ENCODE results near the gene OR6Y1. TPM values are rescaled to one million over a fixed set of nuclear protein-coding genes. Genes with fewer than 3 reads are reported as not detected.

Gene OR6Y1
- total RNA-seq, 2 donors from 2014 or later = not detected

GRCh38 chr1:158547533-158547932 is 6.7 kb downstream of the OR6Y1 start:
- Mint-ChIP-seq H3K27ac (no peak overlapping the region), H3K4me1 (no peaks in the 10 kb centered on the region), H3K27me3 (ENCODE audit: insufficient read depth) (no peaks in the 10 kb centered on the region), H3K4me3 (no peak overlapping the region), H3K36me3 (ENCODE audit: low read depth) (no peaks in the 10 kb centered on the region), H3K9me3 (no peaks in the 10 kb centered on the region)
- no peak overlapping the region for H3K4me3 ChIP-seq (ENCODE audit: low read length)
- no peaks in the 10 kb centered on the region for H3K4me1 ChIP-seq (ENCODE audit: control insufficient read depth, insufficient read depth, low read length)
- 90 to 100% methylated on average over 2 of the region's 2 CpGs for WGBS, 2 experiments (ENCODE audit: insufficient coverage in 1 of 2, insufficient read length in 1 of 2)
- H3K27ac ChIP-seq (ENCODE audit: low read depth, low read length) = no peak overlapping the region
- no peaks in the 10 kb centered on the region for H3K36me3 ChIP-seq (ENCODE audit: control insufficient read depth, insufficient read depth, low read length)
- no peaks in the 10 kb centered on the region for H3K27me3 ChIP-seq (ENCODE audit: control insufficient read depth, insufficient read depth, low read length, poor library complexity, severe bottlenecking)
- no peaks in the 10 kb centered on the region for H3K9me3 ChIP-seq (ENCODE audit: control insufficient read depth, low read length)
- no peak for DNase-seq
- no peak for TF ChIP-seq CTCF (conservative IDR thresholded peaks at IDR 0.05)
- no peak overlapping the region for H3K9ac ChIP-seq (ENCODE audit: extremely low read depth, low read length, poor library complexity, severe bottlenecking)

DNA sequence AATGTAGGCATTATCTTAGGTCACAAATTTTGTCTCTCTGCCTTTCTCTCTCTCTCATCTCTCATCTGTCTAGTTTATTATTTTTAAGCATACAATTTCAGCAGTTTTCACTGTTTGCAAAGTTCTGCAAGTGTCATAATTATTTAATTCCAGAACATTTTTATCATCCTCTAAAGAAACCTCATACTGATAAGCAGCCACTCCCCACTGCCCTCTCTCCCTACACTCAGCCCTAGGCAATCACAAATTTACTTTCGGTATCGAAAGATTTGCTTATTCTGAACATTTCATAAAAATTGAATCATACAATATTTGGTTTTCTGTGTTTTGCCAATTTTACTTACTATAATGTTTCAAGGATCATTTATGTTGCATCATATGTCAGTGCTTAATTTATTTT is 16.6 kb downstream of the OR6Y1 start:
- H3K27me3 Mint-ChIP-seq (ENCODE audit: insufficient read depth) = peaks cover 3% of the 10 kb centered on the region
- H3K4me3 Mint-ChIP-seq = no peak overlapping the region
- H3K36me3 ChIP-seq (ENCODE audit: control insufficient read depth, insufficient read depth, low read length) = no peaks in the 10 kb centered on the region
- H3K27ac ChIP-seq (ENCODE audit: low read depth, low read length) = no peak overlapping the region
- H3K4me3 ChIP-seq (ENCODE audit: low read length) = no peak overlapping the region
- H3K9me3 ChIP-seq (ENCODE audit: control insufficient read depth, low read length) = no peaks in the 10 kb centered on the region
- H3K27me3 ChIP-seq (ENCODE audit: control insufficient read depth, insufficient read depth, low read length, poor library complexity, severe bottlenecking) = no peaks in the 10 kb centered on the region
- H3K4me1 ChIP-seq (ENCODE audit: control insufficient read depth, insufficient read depth, low read length) = no peaks in the 10 kb centered on the region
- TF ChIP-seq CTCF (conservative IDR thresholded peaks at IDR 0.05) = no peak
- DNase-seq = no peak
- H3K9ac ChIP-seq (ENCODE audit: extremely low read depth, low read length, poor library complexity, severe bottlenecking) = no peak overlapping the region
- no peaks in the 10 kb centered on the region for H3K9me3 Mint-ChIP-seq
- WGBS, 2 experiments (ENCODE audit: insufficient coverage in 1 of 2, insufficient read length in 1 of 2) = 71% methylated on average over 2 of the region's 2 CpGs; no CpG with 5 or more reads in 1 of the 2 experiments
- no peaks in the 10 kb centered on the region for H3K36me3 Mint-ChIP-seq (ENCODE audit: low read depth)
- H3K4me1 Mint-ChIP-seq = peaks cover 4% of the 10 kb centered on the region
- H3K27ac Mint-ChIP-seq = no peak overlapping the region

DNA sequence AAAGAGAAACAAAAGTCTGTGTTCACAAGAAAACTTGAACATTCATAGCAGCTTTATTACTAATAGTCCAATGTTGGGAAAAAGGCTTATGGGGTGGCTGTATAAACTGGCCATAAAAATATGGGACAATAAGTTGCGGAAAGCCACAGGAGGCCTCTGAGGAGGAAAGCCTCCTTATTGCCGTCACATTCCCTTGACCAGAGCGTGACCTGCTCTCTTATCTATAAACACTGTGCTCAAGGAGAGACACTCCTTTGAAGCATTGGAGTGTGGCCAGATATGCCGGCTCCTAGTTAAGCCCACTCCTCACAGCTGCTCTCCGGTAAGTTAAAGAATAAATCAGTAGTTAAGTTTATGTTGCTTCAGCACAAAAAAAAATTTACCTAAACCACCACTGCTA is 19.7 kb downstream of the OR6Y1 start:
- Histone ChIP-seq H3K36me3 (ENCODE audit: control insufficient read depth, insufficient read depth, low read length) (no peaks in the 10 kb centered on the region), H3K27ac (ENCODE audit: low read depth, low read length) (no peak overlapping the region), H3K27me3 (ENCODE audit: control insufficient read depth, insufficient read depth, low read length, poor library complexity, severe bottlenecking) (no peaks in the 10 kb centered on the region), H3K4me3 (ENCODE audit: low read length) (no peak overlapping the region), H3K9me3 (ENCODE audit: control insufficient read depth, low read length) (no peaks in the 10 kb centered on the region), H3K4me1 (ENCODE audit: control insufficient read depth, insufficient read depth, low read length) (no peaks in the 10 kb centered on the region), H3K9ac (ENCODE audit: extremely low read depth, low read length, poor library complexity, severe bottlenecking) (no peak overlapping the region)
- TF ChIP-seq CTCF (conservative IDR thresholded peaks at IDR 0.05) = no peak
- no peak overlapping the region for H3K4me3 Mint-ChIP-seq
- H3K9me3 Mint-ChIP-seq = no peaks in the 10 kb centered on the region
- 64 to 100% methylated on average over 1 to 4 of the region's 5 CpGs for WGBS, 2 experiments (ENCODE audit: insufficient coverage in 1 of 2, insufficient read length in 1 of 2)
- no peak overlapping the region for H3K27ac Mint-ChIP-seq
- H3K27me3 Mint-ChIP-seq (ENCODE audit: insufficient read depth) = peaks cover 8% of the 10 kb centered on the region
- H3K4me1 Mint-ChIP-seq = peaks cover 4% of the 10 kb centered on the region
- no peaks in the 10 kb centered on the region for H3K36me3 Mint-ChIP-seq (ENCODE audit: low read depth)
- no peak for DNase-seq

All from endodermal cell (in vitro differentiated cells).